Measurements from ENCODE around the gene CAMK2D. TPM values are rescaled to one million over a fixed set of nuclear protein-coding genes. Genes with fewer than 3 reads are reported as not detected.
"Not testable (repeated sequence)": the region's sequence is repeated elsewhere in the genome, so short reads cannot be mapped to it uniquely, and the experiment has no call there.

Gene CAMK2D
- total and polyA plus RNA-seq, 5 donors, result 77.2 to 177 (median 150) TPM

- Histone ChIP-seq H3K4me3 (ENCODE audit: low read length) (no peak overlapping the region), H3K4me1 (ENCODE audit: control insufficient read depth, insufficient read depth, low read length) (no peaks in the 10 kb centered on the region), H3K27ac (ENCODE audit: low read length) (no peak overlapping the region), H3K9me3 (ENCODE audit: control insufficient read depth, low read length) (no peaks in the 10 kb centered on the region), H3K27me3 (ENCODE audit: control insufficient read depth, insufficient read depth) (no peaks in the 10 kb centered on the region)
- DNase-seq (no peak), ATAC-seq (no peak)
- WGBS, result 61% methylated on average over 1 of the region's 1 CpG
- intact Hi-C loops (cut with DNase I), result loop anchor here in 3 of 4 donors (5.0 to 10.0 kb wide), 4 partner anchors 210 to 370 kb away; no protein-coding TSS in a partner anchor
Measured at GRCh38 chr4:113764720-113765264, 3.3 kb upstream of the CAMK2D start.

- not testable (repeated sequence) for DNase-seq; H3K27ac ChIP-seq (ENCODE audit: low read length); ATAC-seq; H3K4me1 ChIP-seq (ENCODE audit: control insufficient read depth, insufficient read depth, low read length); H3K9me3 ChIP-seq (ENCODE audit: control insufficient read depth, low read length); H3K27me3 ChIP-seq (ENCODE audit: control insufficient read depth, insufficient read depth); H3K4me3 ChIP-seq (ENCODE audit: low read length)
- intact Hi-C loops (cut with DNase I), result loop anchor here in 3 of 4 donors (5.0 to 10.0 kb wide), 4 partner anchors 209 to 369 kb away; no protein-coding TSS in a partner anchor
- 98% methylated on average over 12 of the region's 12 CpGs for WGBS
Measured at GRCh38 chr4:113763923-113764322, 2.4 kb upstream of the CAMK2D start.

- Histone ChIP-seq H3K9me3 (ENCODE audit: control insufficient read depth, low read length) (no peaks in the 10 kb centered on the region), H3K27ac (ENCODE audit: low read length) (peak overlapping the region; percentile 80), H3K4me3 (ENCODE audit: low read length) (peak overlapping the region; percentile 63), H3K27me3 (ENCODE audit: control insufficient read depth, insufficient read depth) (no peaks in the 10 kb centered on the region), H3K4me1 (ENCODE audit: control insufficient read depth, insufficient read depth, low read length) (no peaks in the 10 kb centered on the region)
- ATAC-seq, result no peak
- intact Hi-C loops (cut with DNase I), result loop anchor here in 3 of 4 donors (5.0 to 10.0 kb wide), 4 partner anchors 208 to 368 kb away; no protein-coding TSS in a partner anchor
- DNase-seq, result no peak
- 5% methylated on average over 6 of the region's 6 CpGs for WGBS
Measured at GRCh38 chr4:113763029-113763285, 1.4 kb upstream of the CAMK2D start.

- Histone ChIP-seq H3K4me3 (ENCODE audit: low read length) (peak overlapping the region; percentile 71), H3K4me1 (ENCODE audit: control insufficient read depth, insufficient read depth, low read length) (no peaks in the 10 kb centered on the region), H3K27ac (ENCODE audit: low read length) (peak overlapping the region; percentile 98), H3K9me3 (ENCODE audit: control insufficient read depth, low read length) (no peaks in the 10 kb centered on the region), H3K27me3 (ENCODE audit: control insufficient read depth, insufficient read depth) (no peaks in the 10 kb centered on the region)
- DNase-seq (peak; percentile 99 to 100 (median 99)), ATAC-seq (peak; percentile 89 to 90)
- under 1% methylated on average over 38 of the region's 38 CpGs for WGBS
- intact Hi-C loops (cut with DNase I), result loop anchor here in 3 of 4 donors (5.0 to 10.0 kb wide), 4 partner anchors 208 to 368 kb away; no protein-coding TSS in a partner anchor
Measured at GRCh38 chr4:113762186-113763028, 869 bp upstream of the CAMK2D start.

- Histone ChIP-seq H3K4me1 (ENCODE audit: control insufficient read depth, insufficient read depth, low read length) (no peaks in the 10 kb centered on the region), H3K27ac (ENCODE audit: low read length) (peak overlapping the region; percentile 98), H3K27me3 (ENCODE audit: control insufficient read depth, insufficient read depth) (no peaks in the 10 kb centered on the region), H3K4me3 (ENCODE audit: low read length) (peak overlapping the region; percentile 71), H3K9me3 (ENCODE audit: control insufficient read depth, low read length) (no peaks in the 10 kb centered on the region)
- DNase-seq, result peak; percentile 87 to 93 (median 93)
- intact Hi-C loops (cut with DNase I), result loop anchor here in 3 of 4 donors (5.0 to 10.0 kb wide), 4 partner anchors 206 to 366 kb away; no protein-coding TSS in a partner anchor
- WGBS, result under 1% methylated on average over 64 of the region's 64 CpGs
- ATAC-seq, result peak; percentile 76 to 77
Measured at GRCh38 chr4:113760795-113761619, 531 bp downstream of the CAMK2D start.

GRCh38 chr4:113760094-113760794, 1.3 kb downstream of the CAMK2D start:
- ATAC-seq (peak; percentile 0 to 2), DNase-seq (peak in 2 of 3 donors; percentile 61 to 74)
- Histone ChIP-seq H3K4me1 (ENCODE audit: control insufficient read depth, insufficient read depth, low read length) (no peaks in the 10 kb centered on the region), H3K9me3 (ENCODE audit: control insufficient read depth, low read length) (no peaks in the 10 kb centered on the region), H3K27me3 (ENCODE audit: control insufficient read depth, insufficient read depth) (no peaks in the 10 kb centered on the region), H3K27ac (ENCODE audit: low read length) (peak overlapping the region; percentile 98), H3K4me3 (ENCODE audit: low read length) (peak overlapping the region; percentile 71)
- 1% methylated on average over 22 of the region's 22 CpGs for WGBS
- intact Hi-C loops (cut with DNase I), result loop anchor here in 3 of 4 donors (5.0 to 10.0 kb wide), 4 partner anchors 205 to 365 kb away; no protein-coding TSS in a partner anchor

- Histone ChIP-seq H3K4me1 (ENCODE audit: control insufficient read depth, insufficient read depth, low read length) (no peaks in the 10 kb centered on the region), H3K27me3 (ENCODE audit: control insufficient read depth, insufficient read depth) (no peaks in the 10 kb centered on the region), H3K9me3 (ENCODE audit: control insufficient read depth, low read length) (no peaks in the 10 kb centered on the region), H3K27ac (ENCODE audit: low read length) (peak overlapping the region; percentile 55), H3K4me3 (ENCODE audit: low read length) (peak overlapping the region; percentile 71)
- 20% methylated on average over 4 of the region's 4 CpGs for WGBS
- DNase-seq, result no peak
- intact Hi-C loops (cut with DNase I), result loop anchor here (5.0 to 10.0 kb wide), 6 partner anchors 55 to 365 kb away; no protein-coding TSS in a partner anchor
- ATAC-seq, result no peak
Measured at GRCh38 chr4:113759696-113760093, 1.8 kb downstream of the CAMK2D start.

GRCh38 chr4:113758372-113758771, 3.2 kb downstream of the CAMK2D start:
- no peaks in the 10 kb centered on the region for H3K9me3 ChIP-seq (ENCODE audit: control insufficient read depth, low read length)
- ATAC-seq (no peak), DNase-seq (no peak)
- no peak overlapping the region for H3K27ac ChIP-seq (ENCODE audit: low read length)
- intact Hi-C loops (cut with DNase I), result loop anchor here in 2 of 4 donors (10.0 kb wide), 2 partner anchors 54 to 84 kb away; no protein-coding TSS in a partner anchor
- no peaks in the 10 kb centered on the region for H3K27me3 ChIP-seq (ENCODE audit: control insufficient read depth, insufficient read depth)
- H3K4me3 ChIP-seq (ENCODE audit: low read length), result peak overlapping the region; percentile 31
- WGBS, result 59% methylated on average over 6 of the region's 6 CpGs
- H3K4me1 ChIP-seq (ENCODE audit: control insufficient read depth, insufficient read depth, low read length), result no peaks in the 10 kb centered on the region

GRCh38 chr4:113757486-113757885, 4.1 kb downstream of the CAMK2D start:
- intact Hi-C loops (cut with DNase I), result loop anchor here in 2 of 4 donors (10.0 kb wide), 2 partner anchors 53 to 83 kb away; no protein-coding TSS in a partner anchor
- no peak overlapping the region for H3K27ac ChIP-seq (ENCODE audit: low read length)
- WGBS, result 82% methylated on average over 3 of the region's 3 CpGs

GRCh38 chr4:113756005-113756410, 5.5 kb downstream of the CAMK2D start:
- DNase-seq (no peak), ATAC-seq (no peak)
- Histone ChIP-seq H3K27me3 (ENCODE audit: control insufficient read depth, insufficient read depth) (no peaks in the 10 kb centered on the region), H3K9me3 (ENCODE audit: control insufficient read depth, low read length) (no peaks in the 10 kb centered on the region), H3K4me3 (ENCODE audit: low read length) (peak overlapping the region; percentile 6), H3K4me1 (ENCODE audit: control insufficient read depth, insufficient read depth, low read length) (no peaks in the 10 kb centered on the region), H3K27ac (ENCODE audit: low read length) (no peak overlapping the region)
- 76% methylated on average over 1 of the region's 1 CpG for WGBS
- intact Hi-C loops (cut with DNase I), result loop anchor here in 2 of 4 donors (10.0 kb wide), 2 partner anchors 51 to 81 kb away; no protein-coding TSS in a partner anchor

More at GRCh38 chr4:113757486-113757885, 4.1 kb downstream of the CAMK2D start:
- Histone ChIP-seq H3K4me1 (ENCODE audit: control insufficient read depth, insufficient read depth, low read length) (no peaks in the 10 kb centered on the region), H3K27me3 (ENCODE audit: control insufficient read depth, insufficient read depth) (no peaks in the 10 kb centered on the region), H3K9me3 (ENCODE audit: control insufficient read depth, low read length) (no peaks in the 10 kb centered on the region), H3K4me3 (ENCODE audit: low read length) (peak overlapping the region; percentile 11)
- DNase-seq (no peak), ATAC-seq (no peak)
